Esophagus muscularis mucosa (tissue), 4 donors: ENCODE measurements around the gene PAQR6. TPM values are rescaled to one million over a fixed set of nuclear protein-coding genes. Genes with fewer than 3 reads are reported as not detected.

Experiments used
- DNase-seq: peaks from one replicate; pipeline ENCODE4 v3.0.0-alpha.2; 2017; ENCODE audit errors: extremely low spot score
- H3K27ac ChIP-seq, 4 donors: fragments of 200-600 bp; sonication (generic); replicated peaks in 1 of 4; 1 replicate in 3 of 4; 2 replicates in 1 of 4; pipeline ENCODE4 v1.5.1; 2016 to 2019; ENCODE audit warnings: mild to moderate bottlenecking in 1 of 4
- H3K27me3 ChIP-seq, 4 donors: fragments of 200-600 bp; sonication (generic); one replicate each; pipeline versions ENCODE4 v1.5.1 to v1.6.0; 2016 to 2019
- H3K36me3 ChIP-seq, 4 donors: fragments of 200-600 bp; sonication (generic); one replicate each; pipeline ENCODE4 v1.5.1; 2016 to 2019
- H3K4me1 ChIP-seq, 4 donors: fragments of 200-600 bp; sonication (generic); one replicate each; pipeline ENCODE4 v1.5.1; 2016 to 2019
- H3K4me3 ChIP-seq, 4 donors: fragments of 200-600 bp; sonication (generic); 1 replicate in 2 of 4; 2 replicates in 2 of 4; pipeline ENCODE4 v1.5.1; 2016 to 2019; ENCODE audit warnings: mild to moderate bottlenecking in 4 of 4, moderate library complexity in 1 of 4
- H3K9me3 ChIP-seq, 4 donors: fragments of 200-600 bp; sonication (generic); 1 replicate in 3 of 4; 2 replicates in 1 of 4; pipeline ENCODE4 v1.5.1; 2016 to 2019
- EP300 ChIP-seq: sonication (generic); formaldehyde crosslinking; IDR thresholded peaks from one replicate; pipeline ENCODE4 v1.6.1; 2017; ENCODE audit warnings: antibody characterized with exemption
- POLR2A ChIP-seq: fragments of 450-650 bp; IDR thresholded peaks from one replicate; pipeline ENCODE4 v1.6.1; 2017; ENCODE audit warnings: antibody characterized with exemption, moderate library complexity, mild to moderate bottlenecking, low read depth
- POLR2AphosphoS5 ChIP-seq, 2 donors: sonication (generic); formaldehyde crosslinking; IDR thresholded peaks; one replicate each; pipeline ENCODE4 v1.6.1; 2017; ENCODE audit warnings: antibody characterized with exemption in 2 of 2
- WGBS: methylation state at CpG from one replicate; pipeline ENCODE4 v1.1.5; 2018; 5-methylcytosine and 5-hydroxymethylcytosine counted together
- intact Hi-C: fragments of 100-400 bp; cut with DNase I; formaldehyde crosslinking; loops from one replicate; pipeline ENCODE4 v1.15.1; 2023
- total RNA-seq, 4 donors: library from RNA; depleted of rRNA; stranded (reverse); fragments of >200 nt; gene quantifications; one replicate each; pipeline versions ENCODE4 v1.1.0 to v1.2.1, GENCODE V29; 2016
- TF ChIP-seq, protein P1 (sequence below), 3 experiments: fragments of 200-600 bp in 2 of 3; fragments of 450-650 bp in 1 of 3; sonication (generic) in 2 of 3; IDR thresholded peaks; one replicate each; pipeline ENCODE4 v1.5.1; 2017 to 2019; ENCODE audit warnings: antibody characterized with exemption in 3 of 3, mild to moderate bottlenecking in 2 of 3, moderate library complexity in 1 of 3

The PAQR6 gene
- total RNA-seq, 4 donors from 2014 or later, result 2.2 to 2.9 (median 2.7) TPM

DNA sequence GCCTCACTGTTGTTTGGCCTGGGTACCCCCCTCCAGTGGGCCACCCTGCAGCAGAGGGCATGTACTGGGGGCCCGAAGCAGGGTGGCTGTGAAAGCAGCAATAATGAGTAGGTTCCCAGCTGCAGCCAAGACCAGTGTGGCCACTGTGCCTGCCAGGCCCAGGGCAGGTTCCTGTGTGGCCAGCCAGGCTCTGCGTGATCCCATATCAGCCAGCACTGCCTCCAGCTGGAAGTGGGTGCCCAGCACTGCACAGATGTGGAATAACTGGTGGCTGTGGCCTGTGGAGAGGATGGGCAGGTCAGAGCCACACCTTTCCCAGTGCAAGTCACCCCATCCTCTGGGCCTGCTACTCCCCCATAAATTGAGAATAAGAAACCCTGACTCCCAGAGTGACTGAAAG, 3.7 kb downstream of the PAQR6 start:
- WGBS, result 100% methylated on average over 1 of the region's 2 CpGs
- H3K36me3 ChIP-seq, result peaks cover 9 to 34% (median 31%) of the 10 kb centered on the region in 4 donors
- peaks cover 0 to 33% (median 8%) of the 10 kb centered on the region in 4 donors for H3K27me3 ChIP-seq
- H3K27ac ChIP-seq, result no peak overlapping the region
- TF ChIP-seq POLR2AphosphoS5 (IDR thresholded peaks at IDR 0.05), result no peak
- TF ChIP-seq POLR2A, result no peak
- no peak for TF ChIP-seq EP300
- TF ChIP-seq, protein P1, sequence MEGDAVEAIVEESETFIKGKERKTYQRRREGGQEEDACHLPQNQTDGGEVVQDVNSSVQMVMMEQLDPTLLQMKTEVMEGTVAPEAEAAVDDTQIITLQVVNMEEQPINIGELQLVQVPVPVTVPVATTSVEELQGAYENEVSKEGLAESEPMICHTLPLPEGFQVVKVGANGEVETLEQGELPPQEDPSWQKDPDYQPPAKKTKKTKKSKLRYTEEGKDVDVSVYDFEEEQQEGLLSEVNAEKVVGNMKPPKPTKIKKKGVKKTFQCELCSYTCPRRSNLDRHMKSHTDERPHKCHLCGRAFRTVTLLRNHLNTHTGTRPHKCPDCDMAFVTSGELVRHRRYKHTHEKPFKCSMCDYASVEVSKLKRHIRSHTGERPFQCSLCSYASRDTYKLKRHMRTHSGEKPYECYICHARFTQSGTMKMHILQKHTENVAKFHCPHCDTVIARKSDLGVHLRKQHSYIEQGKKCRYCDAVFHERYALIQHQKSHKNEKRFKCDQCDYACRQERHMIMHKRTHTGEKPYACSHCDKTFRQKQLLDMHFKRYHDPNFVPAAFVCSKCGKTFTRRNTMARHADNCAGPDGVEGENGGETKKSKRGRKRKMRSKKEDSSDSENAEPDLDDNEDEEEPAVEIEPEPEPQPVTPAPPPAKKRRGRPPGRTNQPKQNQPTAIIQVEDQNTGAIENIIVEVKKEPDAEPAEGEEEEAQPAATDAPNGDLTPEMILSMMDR (IDR thresholded peaks at IDR 0.05), result no peak
- peaks cover 28 to 39% (median 32%) of the 10 kb centered on the region in 4 donors for H3K4me1 ChIP-seq
- H3K4me3 ChIP-seq, result no peak overlapping the region
- H3K9me3 ChIP-seq, result no peaks in the 10 kb centered on the region
- DNase-seq, result no peak
- intact Hi-C loops, result no loop called here

DNA sequence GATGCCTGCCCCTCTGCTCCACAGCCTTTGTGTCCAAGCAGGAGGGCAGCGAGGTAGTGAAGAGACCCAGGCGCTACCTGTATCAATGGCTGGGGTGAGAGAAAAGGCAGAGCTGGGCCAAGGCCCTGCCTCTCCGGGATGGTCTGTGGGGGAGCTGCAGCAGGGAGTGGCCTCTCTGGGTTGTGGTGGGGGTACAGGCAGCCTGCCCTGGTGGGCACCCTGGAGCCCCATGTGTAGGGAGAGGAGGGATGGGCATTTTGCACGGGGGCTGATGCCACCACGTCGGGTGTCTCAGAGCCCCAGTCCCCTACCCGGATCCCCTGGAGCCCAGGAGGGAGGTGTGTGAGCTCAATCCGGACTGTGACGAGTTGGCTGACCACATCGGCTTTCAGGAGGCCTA, 5.1 kb downstream of the PAQR6 start:
- H3K27me3 ChIP-seq, result peaks cover 0 to 33% (median 8%) of the 10 kb centered on the region in 4 donors
- peaks cover 25 to 32% (median 27%) of the 10 kb centered on the region in 4 donors for H3K4me1 ChIP-seq
- 82% methylated on average over 5 of the region's 10 CpGs for WGBS
- H3K9me3 ChIP-seq, result no peaks in the 10 kb centered on the region
- H3K27ac ChIP-seq, result no peak overlapping the region
- intact Hi-C loops, result no loop called here
- H3K4me3 ChIP-seq, result no peak overlapping the region
- no peak for DNase-seq
- TF ChIP-seq EP300 (no peak), POLR2A (no peak), POLR2AphosphoS5 (IDR thresholded peaks at IDR 0.05) (no peak)
- TF ChIP-seq, protein P1 (IDR thresholded peaks at IDR 0.05), result no peak
- H3K36me3 ChIP-seq, result peaks cover 19 to 45% (median 43%) of the 10 kb centered on the region in 4 donors

DNA sequence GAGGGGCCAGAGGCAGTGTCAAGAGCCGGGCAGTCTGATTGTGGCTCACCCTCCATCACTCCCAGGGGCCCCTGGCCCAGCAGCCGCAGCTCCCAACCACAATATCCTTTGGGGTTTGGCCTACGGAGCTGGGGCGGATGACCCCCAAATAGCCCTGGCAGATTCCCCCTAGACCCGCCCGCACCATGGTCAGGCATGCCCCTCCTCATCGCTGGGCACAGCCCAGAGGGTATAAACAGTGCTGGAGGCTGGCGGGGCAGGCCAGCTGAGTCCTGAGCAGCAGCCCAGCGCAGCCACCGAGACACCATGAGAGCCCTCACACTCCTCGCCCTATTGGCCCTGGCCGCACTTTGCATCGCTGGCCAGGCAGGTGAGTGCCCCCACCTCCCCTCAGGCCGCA, 5.9 kb downstream of the PAQR6 start, which contains the start of gene BGLAP:
TSS of gene BGLAP (plus strand) at position 259 of the 400 bp plus-strand sequence. CDS start at position 307, 48 bp downstream.
- no peak within 1 kb of the TSS for H3K4me3 ChIP-seq
- peaks cover 22 to 53% (median 51%) of the 10 kb centered on the region in 4 donors for H3K36me3 ChIP-seq
- no peak for TF ChIP-seq POLR2AphosphoS5 (IDR thresholded peaks at IDR 0.05)
- no peak for TF ChIP-seq POLR2A
- TF ChIP-seq, protein P1 (IDR thresholded peaks at IDR 0.05), result no peak
- no peak for TF ChIP-seq EP300
- no peaks in the 10 kb centered on the region for H3K9me3 ChIP-seq
- no peak for DNase-seq
- peaks cover 17 to 24% (median 19%) of the 10 kb centered on the region in 4 donors for H3K4me1 ChIP-seq
- intact Hi-C loops, result no loop called here
- 89% methylated on average over 5 of the region's 14 CpGs for WGBS
- H3K27me3 ChIP-seq, result peaks cover 0 to 33% (median 8%) of the 10 kb centered on the region in 4 donors
- H3K27ac ChIP-seq, result no peak within 1 kb of the TSS

DNA sequence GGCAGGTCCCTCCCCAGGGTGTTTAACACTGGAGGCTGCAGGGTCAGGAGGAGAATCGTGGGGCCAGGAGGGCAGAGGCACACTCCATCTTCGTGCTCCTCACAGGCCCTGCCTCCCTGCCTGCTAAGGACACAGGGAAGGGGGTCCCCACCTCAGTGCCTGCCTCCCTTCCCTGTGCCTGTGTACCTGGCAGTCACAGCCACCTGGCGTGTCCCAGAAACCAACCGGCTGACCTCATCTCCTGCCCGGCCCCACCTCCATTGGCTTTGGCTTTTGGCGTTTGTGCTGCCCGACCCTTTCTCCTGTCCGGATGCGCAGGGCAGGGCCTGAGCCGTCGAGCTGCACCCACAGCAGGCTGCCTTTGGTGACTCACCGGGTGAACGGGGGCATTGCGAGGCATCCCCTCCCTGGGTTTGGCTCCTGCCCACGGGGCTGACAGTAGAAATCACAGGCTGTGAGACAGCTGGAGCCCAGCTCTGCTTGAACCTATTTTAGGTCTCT, 6.5 kb downstream of the PAQR6 start:
- TF ChIP-seq, protein P1 (IDR thresholded peaks at IDR 0.05), result no peak
- TF ChIP-seq POLR2A (no peak), EP300 (no peak), POLR2AphosphoS5 (IDR thresholded peaks at IDR 0.05) (no peak)
- DNase-seq, result no peak
- WGBS, result 70% methylated on average over 10 of the region's 15 CpGs
- Histone ChIP-seq H3K27me3 (peaks cover 0 to 27% (median 8%) of the 10 kb centered on the region in 4 donors), H3K4me1 (peaks cover 12 to 18% (median 13%) of the 10 kb centered on the region in 4 donors), H3K9me3 (no peaks in the 10 kb centered on the region), H3K36me3 (peaks cover 27 to 58% (median 56%) of the 10 kb centered on the region in 4 donors), H3K27ac (no peak overlapping the region), H3K4me3 (no peak overlapping the region)
- intact Hi-C loops, result no loop called here

DNA sequence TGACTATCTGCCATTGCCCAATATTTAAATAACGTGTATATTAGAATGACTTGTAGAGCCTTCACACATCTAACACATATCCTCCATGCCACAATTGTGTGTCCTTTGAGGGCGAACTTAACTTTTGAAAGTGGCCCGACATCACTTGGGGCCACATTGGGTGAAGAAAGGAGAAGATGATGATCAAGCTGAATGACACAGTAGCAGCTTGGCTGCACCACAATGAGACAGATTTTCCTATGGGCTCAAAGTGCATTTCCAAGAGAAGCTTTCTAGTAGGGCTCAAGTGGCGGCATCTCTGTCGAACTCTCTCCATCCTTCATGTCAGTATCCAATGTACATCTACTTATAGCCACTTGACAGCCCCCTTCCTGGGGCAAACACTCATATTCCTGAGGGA, 9.6 kb downstream of the PAQR6 start:
- WGBS, result 95% methylated on average over 5 of the region's 5 CpGs
- Histone ChIP-seq H3K9me3 (no peaks in the 10 kb centered on the region), H3K4me1 (no peaks in the 10 kb centered on the region), H3K36me3 (peaks cover 32 to 90% (median 82%) of the 10 kb centered on the region in 4 donors), H3K27me3 (no peaks in the 10 kb centered on the region), H3K27ac (no peak overlapping the region), H3K4me3 (no peak overlapping the region)
- TF ChIP-seq, protein P1 (IDR thresholded peaks at IDR 0.05), result no peak
- TF ChIP-seq POLR2A, result no peak
- TF ChIP-seq EP300, result no peak
- no peak for TF ChIP-seq POLR2AphosphoS5 (IDR thresholded peaks at IDR 0.05)
- intact Hi-C loops, result no loop called here
- no peak for DNase-seq
